Neutrophil (primary cell): ENCODE results near the gene TFCP2L1.

Source experiments
- H3K27ac ChIP-seq: fragments of 200-600 bp; sonication (generic); 2 replicates; pipeline ENCODE4 v1.5.1; 2016; ENCODE audit warnings: mild to moderate bottlenecking, moderate library complexity
- H3K27me3 ChIP-seq: fragments of 200-600 bp; sonication (generic); 2 replicates; pipeline ENCODE4 v1.6.0; 2016; ENCODE audit warnings: mild to moderate bottlenecking
- H3K36me3 ChIP-seq: fragments of 200-600 bp; sonication (generic); 2 replicates; pipeline ENCODE4 v1.5.1; 2017
- H3K4me1 ChIP-seq, 2 experiments: fragments of 200-600 bp in 1 of 2; sonication (generic) in 1 of 2; 1 replicate in 1 of 2; 2 replicates in 1 of 2; pipeline versions ENCODE4 v1.5.1 to v1.6.1; 2013 to 2016; ENCODE audit warnings: low read depth in 1 of 2, low read length in 1 of 2, mild to moderate bottlenecking in 1 of 2, moderate library complexity in 1 of 2; ENCODE audit not compliant: control insufficient read depth in 1 of 2, insufficient read depth in 1 of 2
- H3K4me3 ChIP-seq, 2 experiments: fragments of 200-600 bp in 1 of 2; sonication (generic) in 1 of 2; 1 replicate in 1 of 2; 2 replicates in 1 of 2; pipeline ENCODE4 v1.5.1; 2013 to 2016; ENCODE audit warnings: low read depth in 1 of 2, low read length in 1 of 2, mild to moderate bottlenecking in 1 of 2, moderate library complexity in 1 of 2
- H3K9me3 ChIP-seq: fragments of 200-600 bp; sonication (generic); 2 replicates; pipeline ENCODE4 v1.5.1; 2016
- CTCF ChIP-seq: fragments of 200-600 bp; sonication (generic); IDR thresholded peaks from 2 replicates; pipeline ENCODE4 v1.5.1; 2016; ENCODE audit warnings: antibody characterized with exemption

The TFCP2L1 gene

DNA sequence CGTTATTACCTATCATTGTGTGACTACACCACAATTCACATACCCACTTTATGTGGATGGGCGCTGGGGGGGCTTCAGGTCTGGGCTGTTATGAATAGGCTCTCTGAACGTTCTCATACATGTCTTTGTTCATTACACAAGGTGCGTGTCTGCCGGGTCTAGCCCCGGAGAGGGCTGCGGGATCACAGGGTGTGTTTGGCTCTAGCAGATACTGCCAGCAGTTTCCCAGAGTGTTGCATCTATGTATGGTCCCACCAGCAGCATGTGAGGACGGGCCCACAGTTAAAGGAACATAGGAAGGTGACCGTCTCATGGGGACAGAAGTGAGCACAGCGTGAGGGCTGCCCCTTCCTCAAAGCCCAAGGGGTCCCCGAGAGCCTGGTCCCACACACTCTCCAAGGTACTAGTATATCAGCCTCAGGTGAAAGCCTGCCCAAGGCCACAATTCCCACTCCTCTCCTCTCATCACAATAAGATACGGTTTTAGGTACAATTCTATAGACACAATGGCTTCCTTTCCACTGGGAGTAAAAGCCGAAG, 48.8 kb downstream of the TFCP2L1 start:
- no peak for TF ChIP-seq CTCF

GRCh38 chr2:121235542-121235941, 49.5 kb downstream of the TFCP2L1 start:
- H3K4me3 ChIP-seq: no peak overlapping the region
- H3K27me3 ChIP-seq: no peaks in the 10 kb centered on the region
- H3K4me1 ChIP-seq: peaks cover 6 to 9% of the 10 kb centered on the region in 2 experiments
- no peak overlapping the region for H3K27ac ChIP-seq
- H3K36me3 ChIP-seq: no peaks in the 10 kb centered on the region
- H3K9me3 ChIP-seq: no peaks in the 10 kb centered on the region
- TF ChIP-seq CTCF: no peak

More for the DNA sequence above, 48.8 kb downstream of the TFCP2L1 start:
- H3K9me3 ChIP-seq: no peaks in the 10 kb centered on the region
- no peak overlapping the region for H3K4me3 ChIP-seq
- H3K4me1 ChIP-seq: peaks cover 6 to 9% of the 10 kb centered on the region in 2 experiments
- no peaks in the 10 kb centered on the region for H3K27me3 ChIP-seq
- no peaks in the 10 kb centered on the region for H3K36me3 ChIP-seq
- H3K27ac ChIP-seq: no peak overlapping the region

DNA sequence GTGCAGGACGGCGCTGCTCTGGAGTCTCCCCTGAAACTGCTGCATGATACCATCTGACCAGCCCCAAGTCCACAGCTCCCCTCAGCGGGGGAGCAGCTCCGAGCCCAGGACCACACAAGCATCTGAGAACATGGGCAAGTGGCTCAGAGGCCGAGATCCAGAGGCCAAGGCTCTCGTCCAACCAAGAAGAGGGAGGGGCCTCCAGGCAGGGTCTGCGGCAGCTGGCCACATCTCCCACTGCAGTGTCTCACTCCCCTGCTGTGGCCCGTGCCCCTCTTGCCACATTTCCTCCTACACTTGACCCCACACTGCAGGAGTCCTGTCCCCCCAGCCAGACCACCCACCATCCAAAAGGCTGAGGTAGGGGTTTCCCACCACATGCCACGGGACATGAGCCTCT, 50.2 kb downstream of the TFCP2L1 start:
- Histone ChIP-seq H3K36me3 (no peaks in the 10 kb centered on the region), H3K27me3 (no peaks in the 10 kb centered on the region)
- TF ChIP-seq CTCF: no peak

DNA sequence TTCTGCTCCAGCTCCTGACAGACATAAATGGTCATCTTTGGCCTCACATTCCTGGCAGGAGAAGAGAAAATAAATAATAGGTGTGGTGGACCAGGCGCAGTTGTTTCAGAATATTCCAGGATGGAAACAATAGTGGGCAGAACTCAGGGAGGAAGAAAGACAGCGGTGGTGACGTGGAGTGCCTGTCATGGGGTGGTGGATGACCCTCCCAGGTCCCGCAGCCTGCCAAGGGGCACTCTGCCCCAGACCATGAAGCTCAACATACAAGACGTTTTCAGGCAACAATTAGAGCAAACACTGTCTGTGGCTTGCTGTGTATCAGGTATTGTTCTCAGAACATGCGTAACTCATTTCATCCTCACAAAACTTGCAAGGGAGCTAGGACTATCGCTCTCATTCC, 50.9 kb downstream of the TFCP2L1 start:
- Histone ChIP-seq H3K27ac (no peak overlapping the region), H3K4me1 (peaks cover 6 to 9% of the 10 kb centered on the region in 2 experiments), H3K36me3 (no peaks in the 10 kb centered on the region), H3K27me3 (no peaks in the 10 kb centered on the region), H3K4me3 (no peak overlapping the region), H3K9me3 (no peaks in the 10 kb centered on the region)
- no peak for TF ChIP-seq CTCF

More for the DNA sequence above, 50.2 kb downstream of the TFCP2L1 start:
- Histone ChIP-seq H3K27ac (no peak overlapping the region), H3K9me3 (no peaks in the 10 kb centered on the region), H3K4me3 (no peak overlapping the region), H3K4me1 (peaks cover 6 to 9% of the 10 kb centered on the region in 2 experiments)

DNA sequence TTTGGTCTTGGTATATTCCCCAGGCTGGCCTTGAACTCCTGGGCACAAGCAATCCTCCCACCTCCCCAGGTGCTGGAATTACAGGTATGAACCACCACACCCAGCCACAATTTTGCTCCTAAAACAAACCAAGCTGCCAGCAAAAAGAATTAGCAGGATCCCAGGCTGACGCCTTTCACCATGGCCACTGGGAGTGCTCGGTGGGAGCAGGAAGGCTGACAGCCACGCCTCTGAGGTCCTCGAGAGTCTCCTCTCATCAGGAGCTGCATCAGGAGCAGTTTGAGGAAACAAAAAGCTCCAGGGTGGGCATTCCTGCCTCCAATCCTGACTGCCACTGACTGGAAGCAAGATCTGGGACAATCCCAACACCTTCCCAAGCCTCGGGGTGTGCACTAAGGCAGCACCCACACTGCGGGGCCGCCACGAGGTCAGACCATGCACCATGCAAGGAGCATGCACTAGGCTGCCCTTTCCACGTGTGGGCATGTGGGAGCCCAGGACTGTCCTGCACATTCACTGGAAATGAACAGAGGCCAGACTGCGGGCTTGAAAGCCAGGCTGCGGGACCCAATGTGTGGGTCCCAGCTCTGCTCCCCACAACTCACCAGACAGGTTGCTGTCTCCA, 51.4 kb downstream of the TFCP2L1 start:
- no peak overlapping the region for H3K4me3 ChIP-seq
- no peak overlapping the region for H3K27ac ChIP-seq
- TF ChIP-seq CTCF: no peak
- H3K36me3 ChIP-seq: no peaks in the 10 kb centered on the region
- H3K27me3 ChIP-seq: no peaks in the 10 kb centered on the region
- H3K4me1 ChIP-seq: peaks cover 6 to 9% of the 10 kb centered on the region in 2 experiments
- no peaks in the 10 kb centered on the region for H3K9me3 ChIP-seq
